IPS DF 6.9 (cell line): ENCODE measurements around the gene TANGO6.

Experiments used
- DNase-seq: peaks from one replicate; pipeline ENCODE4 v3.0.0-alpha.2; 2013; ENCODE audit warnings: low read depth, low spot score
- H3K27ac ChIP-seq: one replicate; pipeline ENCODE4 v1.5.1; 2013; ENCODE audit warnings: low read length, control low read depth
- H3K27me3 ChIP-seq: 2 replicates; pipeline ENCODE4 v1.6.1; 2013; ENCODE audit warnings: mild to moderate bottlenecking, low read length; ENCODE audit not compliant: control insufficient read depth, insufficient read depth
- H3K36me3 ChIP-seq: 2 replicates; pipeline ENCODE4 v1.6.1; 2013; ENCODE audit warnings: low read length; ENCODE audit not compliant: control insufficient read depth, insufficient read depth
- H3K4me1 ChIP-seq: 2 replicates; pipeline ENCODE4 v1.6.1; 2013; ENCODE audit warnings: low read length; ENCODE audit not compliant: control insufficient read depth, insufficient read depth
- H3K4me3 ChIP-seq: 2 replicates; pipeline ENCODE4 v1.5.1; 2013; ENCODE audit warnings: mild to moderate bottlenecking, low read length
- H3K9me3 ChIP-seq: 2 replicates; pipeline ENCODE4 v1.6.1; 2013; ENCODE audit warnings: low read length, inconsistent platforms; ENCODE audit not compliant: control insufficient read depth, insufficient read depth
- WGBS: extraction: QIAGEN DNeasy Blood & Tissue Kit; methylation state at CpG from one replicate; pipeline ENCODE4 v1.1.7; 2013; ENCODE audit warnings: mixed read lengths, missing lambda C conversion rate; ENCODE audit not compliant: insufficient read length, insufficient coverage; 5-methylcytosine and 5-hydroxymethylcytosine counted together

Gene TANGO6

GRCh38 chr16:68907781-68908181, 64.5 kb downstream of the TANGO6 start:
- WGBS: no CpG with 5 or more reads among the region's 3 CpGs
- no peaks in the 10 kb centered on the region for H3K36me3 ChIP-seq

GRCh38 chr16:68909099-68909733, 65.9 kb downstream of the TANGO6 start:
- Histone ChIP-seq H3K4me1 (no peaks in the 10 kb centered on the region), H3K36me3 (no peaks in the 10 kb centered on the region), H3K4me3 (no peak overlapping the region), H3K27ac (no peak overlapping the region), H3K27me3 (no peaks in the 10 kb centered on the region), H3K9me3 (no peaks in the 10 kb centered on the region)
- no peak for DNase-seq
- no CpG with 5 or more reads among the region's 8 CpGs for WGBS

More at GRCh38 chr16:68907781-68908181, 64.5 kb downstream of the TANGO6 start:
- Histone ChIP-seq H3K4me1 (no peaks in the 10 kb centered on the region), H3K27ac (no peak overlapping the region), H3K4me3 (no peak overlapping the region), H3K9me3 (no peaks in the 10 kb centered on the region), H3K27me3 (no peaks in the 10 kb centered on the region)
- no peak for DNase-seq

- no peak for DNase-seq
- Histone ChIP-seq H3K4me1 (no peaks in the 10 kb centered on the region), H3K9me3 (no peaks in the 10 kb centered on the region), H3K36me3 (no peaks in the 10 kb centered on the region), H3K4me3 (no peak overlapping the region), H3K27ac (no peak overlapping the region), H3K27me3 (no peaks in the 10 kb centered on the region)
- WGBS: no CpG with 5 or more reads among the region's 5 CpGs
Measured at GRCh38 chr16:68910051-68910450, 66.7 kb downstream of the TANGO6 start.

GRCh38 chr16:68915589-68915988, 72.3 kb downstream of the TANGO6 start:
- Histone ChIP-seq H3K36me3 (no peaks in the 10 kb centered on the region), H3K4me1 (no peaks in the 10 kb centered on the region), H3K4me3 (no peak overlapping the region), H3K9me3 (no peaks in the 10 kb centered on the region), H3K27ac (no peak overlapping the region), H3K27me3 (no peaks in the 10 kb centered on the region)
- no peak for DNase-seq
- no CpG with 5 or more reads among the region's 2 CpGs for WGBS

- H3K36me3 ChIP-seq: no peaks in the 10 kb centered on the region
- no CpG with 5 or more reads among the region's 2 CpGs for WGBS
- no peak for DNase-seq
Measured at GRCh38 chr16:68917541-68917940, 74.2 kb downstream of the TANGO6 start.

GRCh38 chr16:68920349-68920748, 77.0 kb downstream of the TANGO6 start:
- H3K4me3 ChIP-seq: no peak overlapping the region
- H3K9me3 ChIP-seq: no peaks in the 10 kb centered on the region
- H3K4me1 ChIP-seq: no peaks in the 10 kb centered on the region
- no peak for DNase-seq
- H3K36me3 ChIP-seq: no peaks in the 10 kb centered on the region
- whole genome bisulfite sequencing: no CpG with 5 or more reads among the region's 3 CpGs
- H3K27ac ChIP-seq: no peak overlapping the region
- no peaks in the 10 kb centered on the region for H3K27me3 ChIP-seq

More at GRCh38 chr16:68917541-68917940, 74.2 kb downstream of the TANGO6 start:
- Histone ChIP-seq H3K9me3 (no peaks in the 10 kb centered on the region), H3K4me3 (no peak overlapping the region), H3K4me1 (no peaks in the 10 kb centered on the region), H3K27me3 (no peaks in the 10 kb centered on the region), H3K27ac (no peak overlapping the region)

GRCh38 chr16:68921637-68922036, 78.3 kb downstream of the TANGO6 start:
- DNase-seq: no peak
- H3K36me3 ChIP-seq: no peaks in the 10 kb centered on the region
- H3K4me3 ChIP-seq: no peak overlapping the region
- H3K4me1 ChIP-seq: no peaks in the 10 kb centered on the region
- H3K9me3 ChIP-seq: no peaks in the 10 kb centered on the region
- H3K27ac ChIP-seq: no peak overlapping the region
- H3K27me3 ChIP-seq: no peaks in the 10 kb centered on the region
- no CpG with 5 or more reads among the region's 2 CpGs for WGBS

- DNase-seq: no peak
- no CpG with 5 or more reads among the region's 12 CpGs for WGBS
- no peaks in the 10 kb centered on the region; the same call in 1 of the 2 replicates for H3K36me3 ChIP-seq
- no peaks in the 10 kb centered on the region for H3K27me3 ChIP-seq
- H3K4me1 ChIP-seq: no peaks in the 10 kb centered on the region
- H3K4me3 ChIP-seq: no peak overlapping the region
- H3K9me3 ChIP-seq: no peaks in the 10 kb centered on the region
- no peak overlapping the region for H3K27ac ChIP-seq
Measured at GRCh38 chr16:68923116-68923515, 79.8 kb downstream of the TANGO6 start.

- Histone ChIP-seq H3K9me3 (no peaks in the 10 kb centered on the region), H3K4me3 (no peak overlapping the region), H3K4me1 (no peaks in the 10 kb centered on the region), H3K27me3 (no peaks in the 10 kb centered on the region), H3K27ac (no peak overlapping the region), H3K36me3 (peaks cover 2% of the 10 kb centered on the region; the same call in 1 of the 2 replicates)
- no peak for DNase-seq
- WGBS: no CpG with 5 or more reads among the region's 3 CpGs
Measured at GRCh38 chr16:68927018-68927417, 83.7 kb downstream of the TANGO6 start.

GRCh38 chr16:68931196-68931595, 87.9 kb downstream of the TANGO6 start:
- no peak for DNase-seq
- H3K9me3 ChIP-seq: no peaks in the 10 kb centered on the region
- no peak overlapping the region for H3K27ac ChIP-seq
- WGBS: no CpG with 5 or more reads among the region's 3 CpGs
- H3K4me1 ChIP-seq: no peaks in the 10 kb centered on the region
- H3K27me3 ChIP-seq: no peaks in the 10 kb centered on the region
- peaks cover 2% of the 10 kb centered on the region; the same call in 1 of the 2 replicates for H3K36me3 ChIP-seq
- no peak overlapping the region for H3K4me3 ChIP-seq

- no peaks in the 10 kb centered on the region for H3K4me1 ChIP-seq
- H3K27me3 ChIP-seq: no peaks in the 10 kb centered on the region
- 0 out of 2 replicates have a peak, but pooled peaks cover 2% of the 10 kb centered on the region for H3K36me3 ChIP-seq
- no peak overlapping the region for H3K27ac ChIP-seq
- WGBS: no CpG with 5 or more reads among the region's 3 CpGs
- DNase-seq: no peak
- H3K4me3 ChIP-seq: no peak overlapping the region
- H3K9me3 ChIP-seq: no peaks in the 10 kb centered on the region
Measured at GRCh38 chr16:68934402-68934801, 91.1 kb downstream of the TANGO6 start.
